HG02840 (cell line): ENCODE measurements around the gene PRICKLE2.

Experiments used
- ATAC-seq: cut with Tn5 transposase; IDR thresholded peaks from one replicate; pipeline ENCODE4 v1.9.1; 2021; ENCODE audit warnings: mild to moderate bottlenecking, moderate library complexity, moderate number of reproducible peaks; ENCODE audit not compliant: unreplicated experiment, low FRiP score

The PRICKLE2 gene

DNA sequence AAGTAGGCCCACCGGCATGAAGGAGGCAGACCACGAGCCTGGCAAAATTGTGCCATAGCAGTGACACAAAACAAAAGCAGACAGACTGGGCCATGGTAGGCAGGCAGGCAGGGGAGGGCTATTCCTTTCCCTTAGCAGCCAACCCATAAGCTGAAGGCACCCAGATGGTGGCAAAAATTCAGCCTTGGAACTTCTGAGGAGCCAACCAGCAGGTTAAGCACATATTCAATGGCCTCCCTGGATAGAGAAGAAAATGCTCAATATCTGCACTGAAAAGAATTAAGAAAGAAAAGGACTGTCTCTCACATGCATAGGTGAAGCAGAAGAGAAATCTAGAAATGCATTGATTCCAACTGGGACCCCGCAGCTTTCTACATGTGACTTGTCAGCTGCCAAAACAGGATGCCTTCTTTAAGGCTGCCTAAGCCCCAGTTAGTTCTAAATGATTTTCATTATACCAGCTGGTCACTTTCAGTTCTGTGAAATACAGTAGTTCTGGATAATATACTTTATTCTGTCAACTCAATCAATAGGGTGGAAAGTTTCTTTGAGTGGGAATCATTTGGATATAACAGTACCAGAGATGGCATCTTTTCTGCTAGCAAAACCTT is 2.7 kb downstream of the PRICKLE2 start:
- ATAC-seq = no peak

DNA sequence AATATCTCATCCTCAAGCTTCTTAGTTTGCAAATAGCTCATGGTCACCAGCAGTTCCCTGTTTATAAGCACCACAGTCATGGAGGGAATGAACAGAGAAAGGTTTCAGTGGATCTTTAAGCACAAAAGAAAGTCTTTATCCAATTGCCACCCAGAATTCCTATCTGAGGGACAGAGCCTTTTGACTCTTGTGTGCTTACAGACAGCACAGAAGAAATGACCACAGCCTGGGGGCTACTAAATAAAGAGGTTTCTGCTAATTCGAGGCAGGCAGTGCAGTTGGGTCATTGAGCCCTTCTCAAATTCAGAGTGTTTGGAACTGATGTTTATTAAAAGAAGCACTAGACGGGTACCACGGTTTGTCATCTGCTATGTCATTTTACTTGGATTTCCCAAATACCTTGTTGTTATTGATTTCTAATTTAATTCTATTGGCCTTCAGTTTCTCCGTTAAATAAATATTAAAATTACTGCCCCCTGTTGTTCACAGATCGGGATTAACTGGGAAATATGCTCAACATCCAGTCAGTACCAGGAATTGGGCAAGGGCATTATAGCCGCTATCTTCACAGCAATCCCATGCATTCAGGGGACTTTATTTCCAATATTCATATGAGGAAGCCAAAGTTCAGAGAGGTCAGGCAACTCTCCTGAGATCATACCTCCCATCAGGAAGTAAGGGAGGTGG is 3.6 kb downstream of the PRICKLE2 start:
- ATAC-seq = no peak

DNA sequence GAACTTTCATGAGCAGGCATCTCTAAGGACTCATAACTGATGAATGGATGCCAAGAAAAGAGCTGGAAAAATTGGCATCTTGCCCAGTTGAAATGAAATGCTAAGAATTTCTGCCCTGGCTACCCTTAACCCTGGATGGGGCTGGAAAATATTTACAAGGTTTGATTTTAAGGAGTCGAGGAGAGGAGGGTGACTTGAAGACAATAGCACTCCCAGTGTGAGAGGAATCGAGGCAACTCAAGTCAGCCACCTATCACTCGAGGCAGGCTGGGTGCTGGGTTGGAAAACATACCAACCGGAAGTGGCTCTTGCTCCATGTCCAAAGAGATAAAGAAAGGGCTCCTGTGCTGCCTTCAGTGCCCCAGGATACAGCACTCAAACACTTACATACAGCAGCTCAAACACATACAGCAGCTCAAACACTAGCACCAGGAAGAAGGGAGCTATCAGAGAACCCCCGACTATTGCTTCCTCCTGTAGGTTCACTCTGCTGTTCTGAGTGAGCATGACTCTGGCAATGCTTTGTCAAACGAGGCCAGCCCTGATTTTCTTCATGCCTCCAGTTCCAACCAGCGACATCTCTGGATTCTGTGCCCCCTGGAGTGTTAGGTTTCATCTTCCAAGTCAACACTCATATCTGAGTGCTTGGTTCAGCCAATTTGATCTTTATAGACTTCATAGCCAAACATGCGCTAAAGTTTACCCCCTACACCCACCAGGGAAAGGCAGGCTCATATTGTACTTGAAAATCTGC is 4.9 kb downstream of the PRICKLE2 start:
- no peak for ATAC-seq

DNA sequence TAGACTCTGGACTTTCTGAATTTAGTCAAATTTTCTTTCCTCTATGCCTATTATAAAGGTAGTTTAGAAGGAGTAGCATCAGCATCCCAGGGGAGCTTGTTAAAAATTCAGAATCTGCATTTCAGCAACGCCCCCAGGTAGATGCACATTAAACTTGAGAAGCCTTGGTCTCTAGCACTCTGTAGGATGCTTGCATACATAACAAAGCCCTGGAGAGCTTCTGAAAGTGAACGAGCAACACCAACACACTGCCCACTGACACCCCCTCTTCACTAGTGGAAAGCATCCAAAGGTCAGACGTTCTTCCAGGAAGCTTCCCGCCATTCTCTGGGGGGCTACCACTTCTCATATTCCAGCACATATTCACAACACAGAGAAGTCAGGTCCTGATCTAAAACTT is 6.5 kb downstream of the PRICKLE2 start:
- ATAC-seq = no peak

DNA sequence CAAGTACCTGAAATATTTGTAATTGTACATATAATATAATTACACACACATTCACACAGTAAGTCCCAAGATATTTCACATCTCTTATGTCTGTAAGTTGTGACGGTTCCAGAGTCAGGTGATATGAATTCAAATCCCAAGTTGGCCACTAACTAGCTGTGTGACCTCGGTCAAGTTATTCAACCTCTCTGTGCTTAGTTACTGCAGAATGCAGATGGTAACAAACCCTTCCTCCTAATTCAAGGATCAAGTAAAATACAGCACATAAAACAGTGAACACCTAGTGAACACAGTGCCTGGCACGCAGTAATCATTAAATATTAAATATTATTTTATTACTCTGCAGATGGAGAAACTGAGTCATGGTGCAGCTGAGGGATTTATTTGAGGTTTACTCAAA is 6.9 kb downstream of the PRICKLE2 start:
- no peak for ATAC-seq

DNA sequence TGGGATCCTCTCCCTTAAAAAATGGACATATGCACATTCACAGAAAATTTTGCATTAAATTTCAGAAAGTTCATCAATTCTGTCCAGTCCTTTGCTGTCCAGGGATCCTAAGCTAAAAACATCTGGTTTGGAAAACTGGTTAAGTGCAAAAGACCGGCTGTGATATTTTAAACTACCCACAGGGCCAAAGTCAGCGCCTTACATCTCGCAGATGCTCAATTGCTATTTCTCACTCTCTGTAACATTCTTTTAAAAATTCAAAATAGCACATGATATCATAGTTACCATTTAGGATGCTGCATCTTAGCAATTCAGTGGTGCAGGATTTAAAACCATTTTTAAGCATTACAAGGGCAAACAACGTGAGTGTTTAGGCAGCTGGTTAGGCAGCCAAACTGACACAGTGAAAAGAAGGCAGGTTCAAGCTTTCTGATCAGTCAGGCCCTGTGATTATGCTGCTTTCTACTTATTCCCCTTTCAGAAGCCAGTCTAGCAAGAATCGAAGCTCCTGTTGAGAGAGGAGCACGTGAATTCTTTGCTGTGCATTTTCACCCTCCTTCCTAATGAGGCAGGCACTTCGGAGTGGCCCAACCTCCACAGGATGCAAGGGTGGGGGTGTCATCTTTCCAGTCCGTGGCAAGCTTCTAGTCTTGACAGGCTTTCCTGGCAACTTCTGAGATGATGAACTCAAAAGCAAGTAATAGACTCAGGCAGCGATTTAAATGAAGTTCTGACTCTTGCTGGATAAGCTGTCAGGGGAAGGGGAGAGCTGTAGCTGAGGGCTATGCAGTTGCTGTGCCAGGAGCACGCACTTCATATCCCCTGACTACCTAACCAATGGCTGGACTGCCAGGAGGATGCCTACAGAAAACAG is 8.8 kb downstream of the PRICKLE2 start:
- ATAC-seq = no peak

DNA sequence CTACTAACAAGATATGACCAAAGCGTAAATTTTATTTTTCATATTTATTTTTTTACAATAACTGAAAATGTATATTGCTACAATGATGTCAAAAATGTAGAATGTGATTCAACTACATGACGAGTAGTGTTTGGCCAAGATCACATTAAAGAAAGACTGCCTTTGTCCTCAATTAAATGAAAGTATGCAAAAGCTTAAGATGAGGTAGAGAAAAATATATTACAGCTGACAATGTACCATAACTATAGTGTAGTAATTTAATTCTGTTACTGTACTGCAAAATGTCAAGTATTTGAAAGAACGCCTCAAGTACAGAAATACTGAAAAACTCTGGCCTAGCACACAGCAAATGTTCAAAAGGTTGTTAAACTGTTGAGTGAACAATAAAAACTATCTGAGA is 9.7 kb downstream of the PRICKLE2 start:
- no peak for ATAC-seq

DNA sequence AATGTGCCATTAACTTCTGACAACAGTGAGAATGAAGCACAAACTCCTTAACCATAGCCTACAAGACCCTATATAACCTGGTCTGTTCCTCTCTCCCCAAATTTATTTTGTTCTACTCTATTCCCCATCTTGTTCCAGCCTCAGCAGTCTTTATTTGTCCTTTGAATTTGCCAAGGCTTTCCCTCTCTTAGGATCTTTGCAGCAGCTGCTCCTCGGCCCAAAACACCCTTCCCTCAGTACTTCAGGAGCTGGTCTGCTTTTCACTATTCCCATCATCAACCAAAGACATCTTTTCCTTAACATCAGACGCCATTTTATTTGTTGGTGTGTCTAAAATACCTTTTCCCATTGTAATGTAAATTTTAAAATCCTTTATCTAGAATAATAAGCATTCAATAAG is 10.2 kb downstream of the PRICKLE2 start:
- no peak for ATAC-seq

DNA sequence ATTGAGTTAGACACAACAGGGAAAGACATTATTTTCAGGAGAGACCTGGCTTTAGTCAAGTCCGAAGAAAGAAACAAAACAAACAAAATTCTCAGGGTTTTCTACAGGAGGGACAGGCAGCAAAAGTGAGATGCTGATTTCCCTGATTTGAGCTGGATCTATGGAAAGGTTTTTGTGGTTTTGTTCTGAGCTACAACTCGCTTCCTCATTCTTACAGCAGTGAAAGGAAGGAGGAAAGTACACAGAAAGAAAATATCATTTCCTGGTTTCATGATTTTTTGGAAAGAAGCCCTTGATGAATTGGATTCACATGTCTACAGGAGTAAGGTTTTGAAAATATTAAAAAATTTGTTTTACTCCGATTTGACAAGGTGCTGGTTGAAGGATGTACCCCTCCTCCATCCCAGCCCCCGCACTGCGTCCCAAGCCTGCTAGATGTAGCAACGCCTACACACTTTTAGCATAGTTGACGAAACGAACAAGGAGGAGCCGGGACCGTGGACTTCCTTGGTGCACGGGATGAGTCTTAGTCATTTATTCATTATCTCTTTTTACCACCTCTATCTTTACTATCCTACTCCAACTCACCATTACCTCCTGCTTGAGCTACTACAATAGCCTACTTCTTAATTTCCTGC is 10.8 kb downstream of the PRICKLE2 start:
- ATAC-seq = no peak

DNA sequence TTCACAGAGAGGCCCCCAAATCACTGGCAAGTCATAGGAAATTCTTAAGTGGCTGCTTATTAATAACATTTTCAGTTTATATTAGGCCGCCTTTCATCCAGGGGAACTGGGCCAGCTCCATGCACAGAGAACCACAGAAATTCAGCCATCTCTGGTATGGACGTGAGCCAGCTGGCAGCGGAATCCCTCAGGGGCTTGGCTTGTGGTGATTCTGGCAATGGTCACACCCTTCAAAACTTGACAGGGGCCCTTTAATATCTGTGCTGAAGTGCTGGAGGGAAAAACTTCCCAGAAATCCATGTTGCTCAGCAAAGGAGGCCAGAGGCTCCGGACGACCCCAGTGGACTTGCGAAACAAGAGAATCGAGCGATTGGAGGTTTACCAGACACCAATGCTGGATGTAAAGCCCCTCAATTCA is 11.3 kb downstream of the PRICKLE2 start:
- no peak for ATAC-seq

DNA sequence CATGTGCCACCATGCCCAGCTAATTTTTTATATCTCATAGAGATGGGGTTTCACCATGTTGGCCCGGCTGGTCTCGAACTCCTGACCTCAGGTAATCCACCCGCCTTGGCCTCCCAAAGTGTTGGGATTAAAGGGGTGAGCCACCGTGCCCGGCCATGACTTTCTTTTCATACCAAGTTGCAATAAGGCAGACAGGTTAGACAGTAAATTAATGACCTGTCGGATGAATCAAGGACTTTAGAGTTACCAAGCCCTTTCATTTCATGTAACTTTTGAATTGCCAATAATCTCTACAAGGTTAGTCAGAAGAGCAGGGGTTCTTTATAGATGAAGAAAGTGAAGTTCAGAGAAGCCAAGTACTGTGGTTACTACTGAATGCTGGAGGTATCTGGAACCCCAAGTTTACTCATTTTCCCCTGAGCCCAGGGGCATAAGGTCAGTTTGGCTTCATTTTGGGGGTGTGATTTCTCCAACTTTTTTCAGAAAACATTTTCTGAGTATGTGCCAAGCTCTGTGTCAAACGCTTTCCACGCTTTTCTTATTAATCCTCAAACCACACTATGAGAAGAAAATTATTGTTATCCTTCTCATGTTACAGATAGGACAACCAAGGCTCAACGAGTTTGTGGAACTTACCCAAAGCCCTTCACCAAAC is 11.9 kb downstream of the PRICKLE2 start:
- ATAC-seq = no peak

DNA sequence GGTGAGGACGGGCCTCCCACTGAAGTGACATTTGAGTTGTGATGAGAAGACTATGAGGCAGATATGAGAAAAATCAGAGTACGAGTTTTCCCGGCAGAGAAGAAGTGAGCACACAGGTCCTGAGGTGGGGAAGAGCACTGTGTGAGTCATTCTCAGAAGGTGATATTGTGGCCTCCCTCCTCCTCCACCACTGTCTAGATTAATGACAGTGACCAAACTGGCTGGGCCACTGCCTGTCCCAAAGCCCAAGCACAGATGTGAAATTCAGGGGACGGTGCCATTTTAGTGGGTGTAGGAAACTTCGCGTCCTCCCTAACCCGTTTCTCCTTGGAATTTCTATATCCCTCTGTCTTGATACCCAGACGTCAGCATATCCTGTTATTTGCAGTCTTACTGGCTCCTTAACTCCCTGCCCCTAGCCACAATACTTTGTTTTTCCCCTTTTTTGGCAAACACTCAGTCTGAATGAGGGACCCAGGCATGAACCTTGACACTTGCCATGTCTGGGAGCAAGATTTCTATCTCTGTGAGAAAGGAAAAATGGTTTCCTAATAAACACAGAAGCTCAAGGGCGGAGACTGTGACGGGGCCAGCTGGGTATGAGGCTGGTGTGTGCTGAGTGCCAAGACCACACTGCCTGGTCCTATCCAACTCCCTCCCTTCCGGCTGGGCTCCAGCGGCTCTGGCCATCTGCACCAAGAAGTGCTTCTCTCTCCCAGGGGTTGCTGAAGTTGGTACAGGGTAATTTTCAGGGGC is 15.2 kb downstream of the PRICKLE2 start:
- no peak for ATAC-seq

DNA sequence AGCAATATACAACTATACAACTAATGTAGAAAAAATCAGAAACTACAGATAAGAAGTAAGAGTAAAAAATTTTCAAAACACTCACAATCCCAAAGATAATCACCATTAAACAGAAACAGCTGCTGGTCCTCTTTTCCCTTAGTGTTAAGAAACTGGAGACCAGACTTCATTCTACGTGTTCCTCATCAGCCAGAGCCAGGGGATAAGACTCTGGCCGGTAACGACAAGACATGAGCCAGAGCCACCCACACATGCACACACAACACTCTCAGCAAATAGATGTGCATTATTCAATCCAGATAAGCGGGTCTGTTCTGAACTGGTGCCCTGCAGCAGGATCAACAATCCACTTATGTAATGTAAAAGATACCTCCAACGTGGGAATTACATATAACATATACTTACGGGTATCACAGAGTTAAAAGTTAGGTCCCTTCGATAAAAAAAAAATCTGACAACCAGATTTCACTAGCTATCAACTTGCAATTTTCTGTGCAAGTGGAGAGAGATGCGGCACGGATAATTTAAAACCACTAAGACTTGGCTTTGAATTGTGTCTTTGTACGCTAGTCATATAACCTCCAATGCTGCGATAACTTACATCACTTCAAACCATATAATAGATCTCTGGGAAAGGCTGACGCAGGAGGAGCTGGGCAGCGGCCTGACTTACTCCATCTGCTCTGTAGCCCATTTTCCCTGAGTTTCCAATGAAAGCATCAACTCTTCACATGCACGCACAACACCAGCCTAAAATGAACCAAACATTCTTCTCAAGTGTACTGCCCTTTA is 17.8 kb downstream of the PRICKLE2 start:
- no peak for ATAC-seq

DNA sequence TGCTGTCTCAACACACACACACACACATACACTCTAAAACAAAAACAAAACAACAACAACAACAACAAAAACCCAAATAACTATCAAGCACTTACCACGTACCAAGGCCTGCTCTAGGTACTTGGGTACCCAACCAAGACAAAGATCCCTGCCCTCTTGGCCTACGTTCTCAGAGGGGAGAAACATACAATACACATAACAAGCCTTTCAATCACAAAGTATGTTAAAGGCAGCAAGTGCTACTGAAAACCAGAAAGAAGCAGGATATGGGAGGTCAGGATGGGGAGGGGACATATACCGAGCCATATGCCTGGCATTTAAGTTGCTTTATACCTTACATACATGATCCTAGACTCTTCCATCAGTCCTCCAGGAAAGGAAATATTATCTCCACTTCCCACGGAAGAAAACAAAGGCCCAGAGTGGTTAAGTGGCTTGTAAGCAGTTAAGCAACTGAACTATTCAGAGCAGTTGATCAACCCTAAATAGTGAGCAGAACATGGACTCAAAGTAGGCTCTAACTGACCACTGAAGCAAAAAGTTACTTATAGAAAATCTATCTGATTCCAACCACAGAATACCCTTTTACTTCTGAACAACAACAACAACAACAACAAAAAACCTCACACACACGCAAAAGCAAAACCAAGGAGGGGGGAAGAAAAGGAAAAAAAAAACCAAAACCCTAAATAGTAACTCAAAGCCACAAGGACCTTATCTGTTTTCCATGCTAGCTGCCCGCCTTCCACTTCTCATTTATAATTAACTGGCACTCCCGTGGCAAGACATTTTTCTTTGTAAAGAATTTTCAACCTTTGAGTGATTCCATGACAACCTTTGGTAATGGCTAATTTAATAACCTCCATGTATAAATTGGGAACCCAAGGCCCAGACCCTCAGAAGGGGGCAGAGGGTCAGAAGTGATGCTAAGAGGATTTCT is 21.0 kb downstream of the PRICKLE2 start:
- ATAC-seq = no peak

DNA sequence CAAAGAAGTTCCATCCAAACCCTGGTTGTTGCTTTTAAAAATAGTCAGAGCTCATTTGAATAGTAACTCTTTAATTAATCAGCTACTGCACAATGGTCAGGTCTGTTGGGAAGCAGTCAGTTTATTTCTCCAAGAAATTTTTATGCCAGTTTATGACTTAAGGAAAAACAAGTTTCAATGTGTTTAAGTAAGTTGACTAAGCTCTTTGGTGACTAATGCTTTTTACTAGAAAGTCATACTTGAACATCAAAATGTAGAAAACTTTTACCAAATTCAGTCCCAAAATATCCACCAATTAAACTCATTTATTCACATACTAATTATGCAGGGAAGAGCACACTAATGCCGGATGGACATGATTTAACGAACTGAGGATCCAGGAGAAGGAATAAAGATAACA is 22.1 kb downstream of the PRICKLE2 start:
- ATAC-seq = no peak

DNA sequence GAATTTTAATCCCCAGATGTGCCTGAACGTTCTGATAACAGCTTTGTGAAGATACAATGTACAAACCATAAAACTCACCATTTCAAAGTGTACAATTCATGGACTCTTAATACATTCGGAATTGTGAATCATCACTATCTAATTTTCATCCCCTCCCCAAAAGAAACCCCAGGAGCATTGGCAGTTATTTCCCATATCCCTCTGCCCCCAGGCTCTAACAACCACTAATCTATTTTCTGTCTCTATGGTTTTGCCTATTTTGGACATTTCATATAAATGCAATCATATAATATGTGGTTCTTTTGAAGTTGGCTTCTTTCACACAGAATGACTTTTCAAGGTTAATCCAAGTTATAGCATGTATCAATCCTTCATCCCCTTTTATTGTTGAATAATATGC is 25.3 kb downstream of the PRICKLE2 start:
- ATAC-seq = no peak

DNA sequence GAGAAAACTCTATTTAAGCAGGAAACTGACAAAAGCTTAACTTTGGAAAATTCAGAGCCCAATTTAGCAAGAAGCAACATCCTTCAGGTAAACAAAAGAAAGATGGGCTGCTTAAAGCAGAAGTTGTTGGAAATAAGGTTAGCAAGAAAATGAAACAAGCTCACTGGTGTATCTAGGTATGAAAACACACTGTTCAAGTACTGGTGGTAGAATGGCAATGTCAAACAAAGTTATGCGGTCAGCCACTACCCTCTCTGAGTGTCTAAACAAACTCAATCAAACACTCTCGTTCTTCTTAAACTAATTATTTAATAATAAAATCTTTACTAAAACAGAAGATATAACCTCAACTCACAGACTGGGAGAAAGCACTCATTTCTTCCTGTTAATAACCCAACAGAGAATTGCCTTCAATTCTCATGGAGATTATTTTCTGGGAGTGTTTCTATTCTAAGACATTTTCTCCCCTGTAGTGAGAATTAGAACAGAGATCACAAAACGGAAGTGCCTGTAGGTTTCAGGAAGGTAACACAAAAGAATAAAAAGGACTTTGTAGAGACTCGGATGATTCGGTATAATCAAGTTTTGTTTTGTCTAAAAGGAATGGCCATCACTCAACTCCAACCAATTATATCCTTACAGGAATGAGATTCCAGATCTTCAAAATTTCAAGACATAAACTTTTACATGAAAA is 28.9 kb downstream of the PRICKLE2 start:
- no peak for ATAC-seq
